ENCODE measurements around the gene ZNF526.

The ZNF526 gene

DNA sequence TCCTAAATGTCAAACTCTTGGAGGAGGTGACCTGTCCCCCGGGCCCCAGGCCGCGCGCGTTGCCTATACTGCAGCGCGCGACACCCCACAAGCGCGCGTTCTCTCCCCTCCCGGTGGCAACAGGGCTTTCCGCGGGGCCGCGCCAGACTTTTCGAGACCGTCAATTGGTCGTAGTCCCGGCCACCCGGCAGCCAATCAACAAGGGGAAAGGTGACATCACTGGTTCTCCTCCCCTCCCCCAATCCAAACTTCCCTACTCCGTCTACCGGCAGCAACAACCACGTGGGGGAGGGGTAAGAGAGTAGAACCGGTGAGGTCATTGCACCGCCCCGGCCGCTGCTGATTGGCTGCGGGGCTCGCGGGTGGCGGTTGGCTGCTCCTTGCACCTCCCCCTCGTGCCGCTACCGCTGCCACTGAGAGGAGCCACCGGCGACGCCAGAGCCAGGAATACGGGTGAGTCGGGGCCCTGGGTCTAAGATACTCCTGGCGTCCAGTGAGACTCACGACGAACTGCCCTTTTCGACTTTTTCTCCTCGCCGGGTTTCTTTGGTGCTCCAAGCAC is 48.1 kb downstream of the ZNF526 start:
- peak; percentile 97 for DNase-seq

- DNase-seq, result peak; percentile 99
Measured at GRCh38 chr19:42268704-42269477, 48.8 kb downstream of the ZNF526 start, which contains the start of gene CIC. Gene CIC, plus strand, starts transcription at chr19:42269252. Its CDS starts 2,532 bp downstream, at chr19:42271784.

DNA sequence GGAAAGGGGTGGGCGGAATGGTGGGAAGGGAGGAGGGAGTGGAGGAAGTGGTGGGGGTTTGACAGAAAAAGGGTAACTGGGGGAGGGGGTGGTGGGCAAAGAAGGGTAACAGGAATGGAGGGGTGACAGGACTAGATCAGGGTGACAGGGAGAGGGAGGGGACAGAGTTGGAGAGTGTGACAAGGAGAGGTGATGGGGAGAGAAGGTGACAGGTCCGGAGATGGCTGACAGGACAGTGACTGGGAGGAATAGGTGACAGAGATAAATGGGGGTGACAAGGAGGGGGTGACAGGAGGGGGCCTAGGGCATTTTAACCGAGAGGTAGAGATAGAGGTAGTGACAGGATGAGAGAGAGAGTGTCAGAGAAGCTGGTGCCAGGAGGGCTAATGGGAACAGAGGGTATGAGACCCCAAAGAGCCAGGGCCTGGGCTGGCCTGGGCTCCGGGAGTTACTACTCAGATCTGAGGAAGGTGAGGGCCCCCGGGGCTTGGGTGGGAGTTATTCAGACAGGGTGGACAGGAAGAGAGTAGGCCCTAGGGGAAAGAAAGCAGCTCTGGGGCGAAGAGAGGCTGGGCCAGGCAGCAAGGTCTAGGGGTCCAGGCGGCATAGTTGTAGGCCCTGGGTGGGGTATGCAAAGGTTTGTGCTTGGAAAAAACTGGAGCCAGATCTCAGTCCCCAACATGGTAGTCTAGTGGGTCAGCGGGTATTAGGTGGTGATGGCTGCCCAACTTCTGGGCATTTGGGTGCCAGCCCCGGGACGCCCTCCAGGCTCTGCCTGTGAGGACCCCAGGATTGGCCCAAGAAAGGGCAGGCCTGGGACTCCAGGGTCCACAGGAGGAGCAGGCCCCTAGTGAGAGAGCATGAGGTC is 49.6 kb downstream of the ZNF526 start:
- no peak for DNase-seq

- DNase-seq, result no peak
Measured at GRCh38 chr19:42270346-42271044, 50.4 kb downstream of the ZNF526 start.

DNA sequence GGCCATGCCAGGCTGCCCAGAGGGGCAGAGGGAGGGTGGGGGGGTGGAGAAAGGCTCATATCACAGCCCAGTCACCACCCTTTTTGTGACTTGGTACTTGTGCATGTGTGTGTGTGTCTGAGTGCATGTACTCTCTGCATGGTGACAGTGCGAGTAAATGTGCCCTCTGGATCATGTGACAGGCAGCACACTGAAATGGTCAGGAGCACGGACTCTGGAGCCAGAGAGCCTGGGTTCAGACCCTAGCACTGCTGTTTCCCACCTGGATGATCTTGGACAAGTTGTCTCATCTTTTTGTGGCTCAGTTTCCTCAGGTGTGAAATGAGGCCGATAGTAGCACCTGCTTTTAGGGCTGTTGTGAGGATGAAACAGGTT is 50.9 kb downstream of the ZNF526 start:
- no peak for DNase-seq

DNA sequence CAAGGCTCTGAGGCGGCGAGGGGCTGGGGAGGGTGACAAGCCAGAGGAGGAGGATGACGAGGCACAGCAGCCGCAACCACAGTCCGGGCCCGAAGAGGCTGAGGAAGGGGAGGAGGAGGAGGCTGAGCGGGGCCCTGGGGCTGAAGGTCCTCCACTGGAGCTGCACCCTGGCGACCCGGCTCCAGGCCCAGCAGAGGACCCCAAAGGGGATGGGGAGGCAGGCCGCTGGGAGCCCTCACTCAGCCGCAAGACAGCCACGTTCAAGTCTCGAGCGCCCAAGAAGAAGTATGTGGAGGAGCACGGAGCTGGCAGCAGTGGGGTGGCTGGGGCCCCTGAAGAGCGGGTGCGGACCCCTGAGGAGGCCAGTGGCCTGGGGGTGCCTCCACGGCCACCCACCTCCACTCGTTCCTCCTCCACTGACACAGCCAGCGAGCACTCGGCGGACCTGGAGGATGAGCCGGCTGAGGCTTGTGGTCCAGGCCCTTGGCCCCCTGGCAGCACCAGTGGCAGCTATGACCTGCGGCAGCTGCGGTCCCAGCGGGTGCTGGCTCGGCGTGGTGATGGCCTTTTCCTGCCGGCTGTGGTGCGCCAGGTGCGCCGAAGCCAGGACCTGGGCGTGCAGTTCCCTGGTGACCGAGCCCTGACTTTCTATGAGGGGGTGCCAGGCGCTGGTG is 51.9 kb downstream of the ZNF526 start:
- no peak for DNase-seq

GRCh38 chr19:42272535-42272897 is 52.4 kb downstream of the ZNF526 start:
- no peak for DNase-seq

DNA sequence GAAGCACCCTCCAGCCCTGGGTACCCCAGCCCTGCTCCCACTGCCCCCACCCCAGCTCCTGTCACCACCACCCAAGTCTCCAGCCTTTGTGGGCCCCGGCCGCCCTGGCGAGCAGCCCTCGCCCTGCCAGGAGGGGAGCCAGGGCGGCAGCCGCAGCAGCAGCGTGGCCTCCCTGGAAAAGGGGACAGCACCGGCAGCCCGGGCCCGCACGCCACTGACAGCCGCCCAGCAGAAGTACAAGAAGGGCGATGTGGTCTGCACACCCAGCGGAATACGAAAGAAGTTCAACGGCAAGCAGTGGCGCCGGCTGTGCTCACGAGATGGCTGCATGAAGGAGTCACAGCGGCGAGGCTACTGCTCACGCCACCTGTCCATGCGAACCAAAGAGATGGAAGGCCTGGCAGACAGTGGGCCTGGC is 52.9 kb downstream of the ZNF526 start:
- no peak for DNase-seq

- no peak for DNase-seq
Measured at GRCh38 chr19:42273407-42274064, 53.4 kb downstream of the ZNF526 start.

DNA sequence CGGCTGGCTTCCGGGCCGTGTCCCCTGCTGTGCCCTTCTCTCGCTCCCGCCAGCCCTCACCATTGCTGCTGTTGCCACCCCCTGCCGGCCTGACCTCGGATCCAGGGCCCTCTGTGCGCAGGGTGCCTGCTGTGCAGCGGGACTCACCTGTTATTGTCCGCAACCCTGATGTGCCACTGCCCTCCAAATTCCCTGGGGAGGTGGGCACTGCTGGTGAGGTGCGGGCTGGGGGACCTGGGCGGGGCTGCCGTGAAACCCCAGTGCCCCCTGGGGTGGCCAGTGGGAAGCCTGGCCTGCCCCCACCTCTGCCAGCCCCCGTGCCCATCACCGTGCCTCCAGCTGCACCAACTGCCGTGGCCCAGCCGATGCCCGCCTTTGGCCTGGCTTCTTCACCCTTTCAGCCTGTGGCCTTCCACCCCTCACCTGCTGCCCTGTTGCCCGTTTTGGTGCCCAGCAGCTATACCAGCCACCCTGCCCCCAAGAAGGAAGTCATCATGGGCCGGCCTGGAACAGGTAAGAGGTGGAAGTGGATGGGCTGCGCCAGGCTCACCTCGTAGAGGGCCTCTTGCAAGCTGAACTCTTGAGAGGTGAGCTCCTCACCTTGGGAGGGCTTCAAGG is 54.1 kb downstream of the ZNF526 start:
- no peak for DNase-seq

GRCh38 chr19:42275103-42275502 is 55.0 kb downstream of the ZNF526 start:
- no peak for DNase-seq

DNA sequence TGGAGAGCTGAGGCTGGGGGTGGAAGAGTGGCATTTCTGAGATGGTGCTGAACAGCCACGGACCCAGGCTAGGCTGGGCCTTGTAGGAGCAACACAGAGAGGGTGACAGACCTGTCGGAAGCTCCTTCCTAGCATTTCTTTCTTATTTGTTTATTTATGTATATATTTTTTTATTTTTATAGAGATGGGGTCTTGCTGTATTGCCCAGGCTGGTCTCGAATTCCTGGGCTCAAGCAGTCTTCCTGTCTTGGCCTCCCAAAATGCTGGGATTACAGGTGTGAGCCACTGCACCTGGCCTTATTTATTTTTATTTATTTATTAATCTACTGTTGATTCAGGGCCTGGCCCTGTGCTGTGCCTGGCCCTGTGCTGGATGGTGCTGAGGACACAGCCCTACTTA is 55.4 kb downstream of the ZNF526 start:
- no peak for DNase-seq

- DNase-seq, result no peak
Measured at GRCh38 chr19:42276284-42276683, 56.2 kb downstream of the ZNF526 start.

DNA sequence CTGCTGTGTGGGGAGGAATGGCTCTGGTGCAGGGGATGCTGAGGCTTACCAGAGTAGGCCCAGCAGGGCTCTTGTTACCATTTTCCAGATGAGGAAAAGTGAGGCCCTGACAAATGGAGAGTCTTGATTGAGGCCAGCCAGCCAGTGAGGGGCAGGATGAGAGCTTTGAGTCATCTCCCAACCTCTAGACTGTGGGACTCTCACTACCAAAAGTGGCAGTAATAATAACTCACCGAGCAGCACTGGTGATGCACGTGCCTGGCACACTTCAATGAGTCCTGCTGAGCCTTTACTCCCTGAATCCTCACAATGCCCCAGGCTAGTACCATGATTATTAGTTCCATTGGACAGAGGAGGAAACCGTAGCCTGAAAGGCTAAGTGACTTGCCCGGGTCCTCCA is 56.7 kb downstream of the ZNF526 start:
- no peak for DNase-seq

Measured in NCI-H345 (cell line).